ENCODE data around the gene ZNF613.
A peak's percentile ranks its signal among the peaks of the same experiment; 100 is the strongest.

The ZNF613 gene

DNA sequence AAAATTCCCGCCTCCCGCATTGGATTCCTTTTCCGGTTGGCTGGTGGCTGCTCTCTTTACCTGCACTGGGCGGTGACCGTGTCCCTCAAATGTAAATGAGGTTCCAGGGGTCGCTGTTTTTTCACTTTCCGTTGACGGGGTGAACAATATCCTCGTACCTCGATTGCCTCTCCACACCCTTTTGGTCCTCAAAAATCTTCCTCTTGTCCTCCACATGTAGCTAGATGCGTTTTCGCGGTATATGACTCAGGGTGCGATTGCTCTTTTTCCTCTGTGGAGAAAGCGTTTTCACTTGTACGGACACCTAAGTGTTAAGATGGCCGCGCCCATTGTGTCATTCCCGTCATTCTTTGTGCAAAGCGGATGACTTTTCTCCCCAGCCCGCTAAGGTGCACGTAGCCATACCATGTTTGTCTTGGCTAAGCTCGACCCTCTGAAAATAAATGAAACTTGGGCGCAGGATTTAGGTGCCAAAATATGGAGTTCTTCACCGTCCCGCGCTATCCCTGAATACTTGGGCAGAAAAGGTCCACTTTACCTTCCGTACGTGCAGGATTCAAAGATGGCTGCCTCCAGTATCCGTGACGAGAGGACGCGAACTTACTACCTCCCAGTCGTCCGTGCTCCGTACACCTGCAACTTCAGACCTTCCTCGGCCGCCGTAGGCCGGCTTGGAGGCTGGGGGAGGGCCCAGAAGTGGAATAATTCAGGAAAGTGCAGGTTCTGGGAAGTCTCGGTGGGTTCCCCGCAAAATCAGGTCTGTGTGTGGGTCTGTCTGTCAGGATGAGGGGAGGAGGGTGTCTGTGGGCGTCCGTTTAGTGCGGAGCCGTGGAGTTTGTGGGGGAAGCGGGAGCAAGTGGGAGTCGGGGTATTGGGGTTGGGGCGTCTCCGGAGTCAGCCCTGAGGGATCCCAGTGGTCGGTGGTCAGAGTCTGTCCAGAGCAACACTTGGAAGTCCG is at the start of gene ZNF613:
Gene ZNF613 (plus strand): TSS at position 689 of the 958 bp plus-strand sequence. CDS start 8,749 bp downstream, outside the sequence.
- peaks cover 63% of the 10 kb centered on the region for H3K9me3 ChIP-seq
- peak within 1 kb of the TSS; percentile 86 for H3K9ac ChIP-seq
- H3K4me1 ChIP-seq, result peaks cover 10% of the 10 kb centered on the region
- H3K27me3 ChIP-seq, result no peaks in the 10 kb centered on the region
- H3K27ac ChIP-seq, result peak within 1 kb of the TSS; percentile 91
- peaks cover 23% of the 10 kb centered on the region for H3K36me3 ChIP-seq
- peak within 1 kb of the TSS; percentile 86 for H3K4me3 ChIP-seq
- H4K20me1 ChIP-seq, result no peaks in the 10 kb centered on the region
- TF ChIP-seq Cebpa-rat (IDR thresholded peaks at IDR 0.05), result no peak
- H3K4me2 ChIP-seq, result peak within 1 kb of the TSS; percentile 88

DNA sequence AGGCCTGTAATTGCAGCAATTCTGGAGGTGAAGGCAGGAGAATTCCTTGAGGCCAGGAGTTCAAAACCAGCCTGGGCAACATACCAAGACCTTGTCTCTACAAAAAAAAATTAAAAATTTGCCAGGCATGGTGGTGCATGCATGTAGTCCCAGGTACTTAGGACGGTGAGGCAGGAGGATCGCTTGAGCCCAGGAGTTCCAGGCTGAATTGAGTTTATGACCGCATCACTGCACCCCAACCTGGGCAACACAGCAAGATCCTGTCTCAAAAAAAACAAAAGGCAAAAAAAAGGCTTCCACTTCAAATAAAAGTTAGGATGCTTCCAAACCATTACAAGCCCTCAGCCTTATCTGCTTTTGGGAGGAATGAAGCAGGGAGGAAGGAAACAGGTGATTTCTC is 44.8 kb upstream of the ZNF613 start:
- Histone ChIP-seq H3K36me3 (peaks cover 94% of the 10 kb centered on the region), H3K9me3 (peaks cover 100% of the 10 kb centered on the region)

DNA sequence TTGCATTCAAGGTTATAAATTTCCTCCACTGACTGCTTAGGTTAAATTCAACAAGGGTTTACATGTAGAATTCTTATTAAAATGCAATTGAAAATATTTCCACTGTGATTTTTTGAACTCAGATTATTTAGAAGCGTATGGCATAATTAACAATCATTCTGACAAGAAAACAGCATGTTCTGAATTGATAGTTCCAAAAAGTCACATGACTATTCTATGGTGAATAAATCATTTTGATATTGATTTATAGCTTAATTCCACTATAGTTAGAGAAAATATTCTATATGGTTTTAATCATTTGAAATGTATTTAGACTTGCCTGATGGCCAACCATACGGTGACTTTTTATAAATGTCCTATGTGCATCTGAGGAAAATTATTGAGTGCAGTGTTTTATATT is 42.6 kb upstream of the ZNF613 start:
- H3K4me2 ChIP-seq, result no peak overlapping the region
- no peaks in the 10 kb centered on the region for H3K4me1 ChIP-seq
- no peak overlapping the region for H3K9ac ChIP-seq
- no peak overlapping the region for H3K27ac ChIP-seq
- peaks cover 100% of the 10 kb centered on the region for H3K9me3 ChIP-seq
- H3K27me3 ChIP-seq, result no peaks in the 10 kb centered on the region
- H4K20me1 ChIP-seq, result no peaks in the 10 kb centered on the region
- H3K36me3 ChIP-seq, result peaks cover 94% of the 10 kb centered on the region
- H3K4me3 ChIP-seq, result no peak overlapping the region
- no peak for TF ChIP-seq Cebpa-rat (IDR thresholded peaks at IDR 0.05)

More for the DNA sequence above, 44.8 kb upstream of the ZNF613 start:
- Histone ChIP-seq H3K4me1 (no peaks in the 10 kb centered on the region), H3K4me3 (no peak overlapping the region), H3K27ac (no peak overlapping the region), H4K20me1 (no peaks in the 10 kb centered on the region), H3K9ac (no peak overlapping the region), H3K4me2 (no peak overlapping the region), H3K27me3 (no peaks in the 10 kb centered on the region)
- no peak for TF ChIP-seq Cebpa-rat (IDR thresholded peaks at IDR 0.05)

DNA sequence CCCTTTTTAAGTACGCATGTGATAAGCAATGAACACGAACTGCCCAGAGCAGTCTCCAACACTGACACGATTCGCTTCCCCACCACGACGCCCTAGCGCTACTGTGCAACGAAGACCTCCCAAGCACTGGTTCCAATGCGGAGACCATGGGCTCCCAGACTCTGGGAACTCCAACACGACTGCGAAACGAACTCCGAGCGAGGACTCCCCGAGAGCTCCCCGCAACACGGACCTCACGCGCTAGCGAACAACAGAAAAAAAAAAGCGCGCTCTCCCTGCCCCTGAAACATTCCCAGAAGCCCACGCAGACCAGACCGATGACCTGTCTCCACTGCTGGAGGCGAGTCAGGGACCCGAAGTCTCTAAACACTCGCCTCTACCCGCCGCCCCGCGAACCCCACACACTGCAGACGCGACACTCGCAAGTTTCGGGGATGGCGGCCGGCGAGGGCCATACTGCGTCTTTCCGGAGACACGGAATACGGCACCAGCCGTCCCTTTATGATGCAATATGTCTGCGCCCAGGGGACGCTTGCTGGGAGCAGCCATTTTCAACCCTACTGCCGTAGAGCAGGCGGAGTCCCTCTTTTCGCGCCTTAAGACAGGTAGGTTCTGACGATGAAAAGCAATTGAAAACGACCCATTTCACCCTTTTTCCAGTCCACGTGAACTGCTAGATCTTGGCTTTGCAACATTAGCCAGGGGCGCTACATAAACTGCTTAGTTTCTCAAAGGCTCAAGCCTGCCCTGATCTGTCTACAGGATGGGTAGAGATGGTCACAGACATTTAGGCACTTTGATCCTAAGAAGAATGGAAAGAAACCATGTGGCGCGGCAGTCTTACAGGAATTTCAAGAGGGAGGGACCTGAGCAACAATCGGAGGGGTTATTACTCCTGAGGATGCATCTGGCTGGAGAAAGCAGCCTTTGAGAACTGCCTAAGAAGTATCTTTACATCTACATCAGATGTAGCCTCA is 39.5 kb upstream of the ZNF613 start, which contains the start of gene ZNF577:
Gene ZNF577 (minus strand): TSS at position 430 of the 977 bp plus-strand sequence. CDS start 7,569 bp downstream, outside the sequence.
- H3K4me3 ChIP-seq, result peak within 1 kb of the TSS; percentile 32; the same call in 1 of the 2 replicates

DNA sequence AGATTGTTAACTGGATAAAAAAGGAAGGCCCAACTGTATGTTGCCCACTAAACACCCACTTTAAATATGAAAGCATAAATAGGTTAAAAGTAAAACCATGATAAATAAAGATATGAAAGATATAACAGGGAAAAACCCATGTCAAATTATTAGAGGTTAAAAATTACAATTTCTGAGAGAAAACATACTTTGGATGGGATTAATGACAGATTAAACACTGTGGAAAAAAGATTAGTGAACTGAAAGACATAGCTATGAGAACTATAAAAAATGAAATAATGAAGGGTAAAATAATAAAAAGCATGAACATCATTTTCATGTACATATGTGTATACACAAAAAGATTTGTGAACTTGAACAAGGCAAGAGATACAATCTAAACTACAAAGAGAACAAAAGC is 37.3 kb upstream of the ZNF613 start:
- Histone ChIP-seq H3K9ac (no peak overlapping the region), H3K27me3 (no peaks in the 10 kb centered on the region), H4K20me1 (no peaks in the 10 kb centered on the region), H3K4me3 (peak overlapping the region; percentile 47), H3K4me2 (no peak overlapping the region), H3K4me1 (no peaks in the 10 kb centered on the region), H3K27ac (no peak overlapping the region), H3K9me3 (peaks cover 100% of the 10 kb centered on the region), H3K36me3 (peaks cover 100% of the 10 kb centered on the region)
- TF ChIP-seq Cebpa-rat (IDR thresholded peaks at IDR 0.05), result no peak

More for the DNA sequence above, 39.5 kb upstream of the ZNF613 start, which contains the start of gene ZNF577:
- no peaks in the 10 kb centered on the region for H3K27me3 ChIP-seq
- H3K27ac ChIP-seq, result no peak within 1 kb of the TSS
- H4K20me1 ChIP-seq, result no peaks in the 10 kb centered on the region
- no peak; the same call in 1 of the 2 replicates for TF ChIP-seq Cebpa-rat (IDR thresholded peaks at IDR 0.05)
- no peak within 1 kb of the TSS for H3K9ac ChIP-seq
- no peak within 1 kb of the TSS for H3K4me2 ChIP-seq
- peaks cover 94% of the 10 kb centered on the region for H3K36me3 ChIP-seq
- no peaks in the 10 kb centered on the region for H3K4me1 ChIP-seq
- peaks cover 100% of the 10 kb centered on the region for H3K9me3 ChIP-seq

DNA sequence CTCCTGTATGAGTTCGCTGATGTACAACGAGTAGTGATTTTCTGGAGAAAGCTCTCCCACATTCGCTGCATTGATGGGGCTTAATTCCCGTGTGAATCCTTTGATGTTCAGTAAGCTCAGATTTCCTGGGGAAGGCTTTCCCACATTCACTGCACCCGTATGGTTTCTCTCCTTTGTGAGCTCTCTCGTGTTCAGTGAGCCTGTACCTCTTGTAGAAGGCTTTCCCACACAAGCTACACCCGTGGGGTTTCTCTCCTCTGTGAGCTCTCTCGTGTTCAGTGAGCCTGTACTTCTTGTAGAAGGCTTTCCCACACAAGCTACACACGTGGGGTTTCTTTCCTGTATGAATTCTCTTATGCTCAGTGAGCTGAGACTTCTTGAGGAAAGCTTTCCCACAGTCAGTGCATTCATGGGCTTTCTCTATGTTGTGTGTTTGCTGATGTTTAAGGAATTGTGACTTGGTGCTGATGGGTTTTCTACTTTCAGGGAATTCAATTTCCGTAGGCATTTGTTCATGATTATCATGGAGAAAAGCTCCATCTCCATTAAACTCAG is 36.0 kb upstream of the ZNF613 start:
- Histone ChIP-seq H3K9ac (no peak overlapping the region), H3K4me3 (peak overlapping the region; percentile 47), H3K27me3 (no peaks in the 10 kb centered on the region), H3K27ac (no peak overlapping the region), H3K9me3 (peaks cover 100% of the 10 kb centered on the region), H3K4me1 (no peaks in the 10 kb centered on the region), H4K20me1 (no peaks in the 10 kb centered on the region), H3K4me2 (no peak overlapping the region), H3K36me3 (peaks cover 100% of the 10 kb centered on the region)
- TF ChIP-seq Cebpa-rat (IDR thresholded peaks at IDR 0.05), result no peak

DNA sequence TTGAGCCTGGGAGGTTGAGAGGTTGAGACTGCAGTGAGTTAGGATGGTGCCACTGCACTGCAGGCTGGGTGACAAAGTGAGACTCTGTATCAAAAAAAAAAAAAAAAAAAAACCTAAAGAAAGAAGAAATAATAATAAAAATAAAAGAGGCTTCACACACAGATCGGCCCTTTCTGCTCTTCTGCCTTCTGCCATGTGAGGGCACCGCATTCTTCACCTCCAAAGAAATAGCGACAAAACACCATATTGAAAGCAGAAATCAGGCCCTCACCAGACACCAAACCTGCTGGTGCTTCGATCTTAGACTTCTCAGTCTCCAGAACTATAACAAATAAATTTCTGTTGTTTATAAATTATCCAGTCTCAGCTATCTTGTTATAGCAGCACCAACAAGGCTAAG is 25.4 kb upstream of the ZNF613 start:
- Histone ChIP-seq H4K20me1 (no peaks in the 10 kb centered on the region), H3K4me2 (no peak overlapping the region), H3K27me3 (no peaks in the 10 kb centered on the region), H3K4me1 (peaks cover 11% of the 10 kb centered on the region; the same call in 1 of the 2 replicates), H3K4me3 (peak overlapping the region; percentile 43; the same call in 1 of the 2 replicates), H3K9me3 (peaks cover 85% of the 10 kb centered on the region), H3K27ac (no peak overlapping the region), H3K9ac (no peak overlapping the region), H3K36me3 (peaks cover 68% of the 10 kb centered on the region)
- TF ChIP-seq Cebpa-rat (IDR thresholded peaks at IDR 0.05), result no peak

DNA sequence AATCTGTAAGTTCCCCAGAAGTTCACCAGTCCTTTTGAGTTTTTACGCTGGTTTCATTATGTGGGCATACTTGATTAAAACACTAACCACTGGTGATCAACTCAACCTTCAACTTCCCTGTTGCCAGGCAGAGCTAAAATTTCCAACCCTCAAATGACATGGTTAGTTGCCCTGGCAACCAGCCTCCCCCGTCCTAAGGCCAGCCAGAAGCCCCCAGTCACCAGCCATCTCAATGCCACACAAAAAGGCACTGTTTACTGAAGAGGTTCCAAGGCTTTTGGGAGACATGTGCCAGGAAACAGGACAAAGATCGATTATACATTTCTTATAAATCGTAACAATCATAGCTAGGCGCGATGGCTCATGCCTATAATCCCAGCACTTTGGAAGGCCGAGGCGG is 24.1 kb upstream of the ZNF613 start:
- TF ChIP-seq Cebpa-rat (IDR thresholded peaks at IDR 0.05), result no peak
- H3K9me3 ChIP-seq, result peaks cover 85% of the 10 kb centered on the region
- H3K4me2 ChIP-seq, result peak overlapping the region; percentile 88
- peaks cover 54% of the 10 kb centered on the region for H3K36me3 ChIP-seq
- no peak overlapping the region for H3K27ac ChIP-seq
- no peak overlapping the region for H3K9ac ChIP-seq
- peak overlapping the region; percentile 89 for H3K4me3 ChIP-seq
- H4K20me1 ChIP-seq, result no peaks in the 10 kb centered on the region
- H3K27me3 ChIP-seq, result no peaks in the 10 kb centered on the region
- H3K4me1 ChIP-seq, result peaks cover 11% of the 10 kb centered on the region; the same call in 1 of the 2 replicates

Measured in BLaER1 (cell line).